HG03521 (cell line): ENCODE data around the gene NLE1.
"Not testable (repeated sequence)": the region's sequence is repeated elsewhere in the genome, so short reads cannot be mapped to it uniquely, and the experiment has no call there.

Source experiments
- ATAC-seq: cut with Tn5 transposase; IDR thresholded peaks from one replicate; pipeline ENCODE4 v1.9.1; 2021; ENCODE audit warnings: mild to moderate bottlenecking, moderate library complexity; ENCODE audit not compliant: unreplicated experiment

The NLE1 gene

GRCh38 chr17:35141681-35142466 is at the start of gene NLE1:
Gene NLE1 (minus strand): TSS chr17:35142303. CDS start chr17:35142275, 28 bp downstream.
- peak; percentile 80 for ATAC-seq

GRCh38 chr17:35191001-35191695 is 49.0 kb upstream of the NLE1 start:
- no peak for ATAC-seq

- no peak for ATAC-seq
These were observed 47.2 kb upstream of the NLE1 start for GRCh38 chr17:35189291-35189690.

- no peak for ATAC-seq
These were observed 46.0 kb upstream of the NLE1 start for GRCh38 chr17:35188111-35188510.

- ATAC-seq = no peak
These were observed 45.4 kb upstream of the NLE1 start for GRCh38 chr17:35187481-35187880.

- ATAC-seq = no peak
These were observed 43.7 kb upstream of the NLE1 start for GRCh38 chr17:35185849-35186248.

- ATAC-seq = no peak
These were observed 42.2 kb upstream of the NLE1 start for GRCh38 chr17:35184274-35184673.

- ATAC-seq = no peak
These were observed 41.2 kb upstream of the NLE1 start for GRCh38 chr17:35183332-35183731.

- ATAC-seq = not testable (repeated sequence)
These were observed 37.3 kb upstream of the NLE1 start for GRCh38 chr17:35179379-35179778.

GRCh38 chr17:35176897-35177296 is 34.8 kb upstream of the NLE1 start:
- no peak for ATAC-seq

GRCh38 chr17:35175638-35176415 is 33.7 kb upstream of the NLE1 start:
- no peak for ATAC-seq

GRCh38 chr17:35174835-35175334 is 32.8 kb upstream of the NLE1 start:
- ATAC-seq = no peak

GRCh38 chr17:35172321-35172720 is 30.2 kb upstream of the NLE1 start:
- ATAC-seq = not testable (repeated sequence)

GRCh38 chr17:35171834-35172233 is 29.7 kb upstream of the NLE1 start:
- no peak for ATAC-seq

GRCh38 chr17:35170968-35171771 is 29.1 kb upstream of the NLE1 start:
- no peak for ATAC-seq

GRCh38 chr17:35169835-35170363 is 27.8 kb upstream of the NLE1 start:
- no peak for ATAC-seq

- no peak for ATAC-seq
These were observed 25.6 kb upstream of the NLE1 start for GRCh38 chr17:35167666-35168065.

- ATAC-seq = no peak
These were observed 24.9 kb upstream of the NLE1 start for GRCh38 chr17:35167046-35167445.

- ATAC-seq = no peak
These were observed 24.4 kb upstream of the NLE1 start for GRCh38 chr17:35166526-35166925.

GRCh38 chr17:35164716-35165115 is 22.6 kb upstream of the NLE1 start:
- ATAC-seq = no peak
